CD4-positive, alpha-beta memory T cell (primary cell): ENCODE results near the gene ATXN1. TPM values are rescaled to one million over a fixed set of nuclear protein-coding genes. Genes with fewer than 3 reads are reported as not detected.

ENCODE experiments used
- CTCF ChIA-PET: fragments of 350-600 bp; sonication (Branson Sonifier 250); formaldehyde crosslinking; loops from one replicate; lab custom pipeline; 2021; ENCODE audit warnings: inconsistent platforms; ENCODE audit not compliant: partially characterized antibody; lab: Charles Lee
- POLR2A ChIA-PET: fragments of 350-600 bp; sonication (Branson Sonifier 250); formaldehyde crosslinking; loops from one replicate; lab custom pipeline; 2021; ENCODE audit not compliant: partially characterized antibody; lab: Charles Lee
- DNase-seq, 5 donors: peaks; one replicate each; pipeline versions ENCODE4 v3.0.0 to v3.0.0-alpha.2; 2020 to 2022; ENCODE audit warnings: mixed read lengths in 1 of 5
- H3K27ac ChIP-seq: one replicate; pipeline ENCODE4 v1.7.0; 2013; ENCODE audit warnings: low read depth, low read length
- H3K27me3 ChIP-seq: 2 replicates; pipeline ENCODE4 v1.7.0; 2013; ENCODE audit warnings: mild to moderate bottlenecking, low read length, moderate library complexity; ENCODE audit not compliant: insufficient read depth
- H3K36me3 ChIP-seq: 2 replicates; pipeline ENCODE4 v1.7.0; 2013; ENCODE audit warnings: mild to moderate bottlenecking, low read length, moderate library complexity; ENCODE audit not compliant: insufficient read depth
- H3K4me1 ChIP-seq: 2 replicates; pipeline ENCODE4 v1.7.0; 2013; ENCODE audit warnings: mild to moderate bottlenecking, low read length, moderate library complexity; ENCODE audit not compliant: insufficient read depth
- H3K4me3 ChIP-seq, 2 donors: one replicate each; pipeline ENCODE4 v1.7.0; 2013; ENCODE audit warnings: low read length in 2 of 2, mild to moderate bottlenecking in 1 of 2
- H3K9me3 ChIP-seq, 2 donors: one replicate each; pipeline ENCODE4 v1.7.0; 2013; ENCODE audit warnings: low read length in 2 of 2, control low read depth in 1 of 2; ENCODE audit not compliant: control insufficient read depth in 1 of 2
- H3K27ac Mint-ChIP-seq, 7 donors: one replicate each; pipeline ENCODE4 v1.8.0; 2020 to 2021; ENCODE audit warnings: mixed read lengths in 7 of 7, mild to moderate bottlenecking in 6 of 7, inconsistent platforms in 3 of 7, moderate library complexity in 3 of 7
- H3K27me3 Mint-ChIP-seq, 2 donors: one replicate each; pipeline ENCODE4 v1.8.0; 2020 to 2021; ENCODE audit warnings: mixed read lengths in 2 of 2
- H3K36me3 Mint-ChIP-seq, 2 donors: one replicate each; pipeline ENCODE4 v1.8.0; 2020 to 2021; ENCODE audit warnings: mixed read lengths in 2 of 2, inconsistent platforms in 1 of 2, mild to moderate bottlenecking in 1 of 2
- H3K4me1 Mint-ChIP-seq, 4 donors: one replicate each; pipeline ENCODE4 v1.8.0; 2020 to 2021; ENCODE audit warnings: mixed read lengths in 4 of 4, mild to moderate bottlenecking in 1 of 4
- H3K4me3 Mint-ChIP-seq, 8 donors: one replicate each; pipeline ENCODE4 v1.8.0; 2020 to 2021; ENCODE audit warnings: mixed read lengths in 8 of 8, mild to moderate bottlenecking in 7 of 8, moderate library complexity in 6 of 8, inconsistent platforms in 3 of 8
- H3K9me3 Mint-ChIP-seq, 8 donors: one replicate each; pipeline ENCODE4 v1.8.0; 2020 to 2021; ENCODE audit warnings: mixed read lengths in 8 of 8, mild to moderate bottlenecking in 5 of 8, inconsistent platforms in 3 of 8, moderate library complexity in 1 of 8
- intact Hi-C: fragments of 100-400 bp; cut with micrococcal nuclease; formaldehyde crosslinking; loops from one replicate; pipeline ENCODE4 v1.15.1; 2023
- polyA plus RNA-seq, 2 donors: library from polyadenylated mRNA; unstranded; fragments of 300-500 nt; fragmentation: Illumina TruSeq; gene quantifications; one replicate each; pipeline ENCODE4 v1.2.3, GENCODE V29; 2021
- total RNA-seq, 2 experiments: library from RNA; stranded (reverse); gene quantifications; one replicate each; pipeline ENCODE4 v1.2.3, GENCODE V29; 2021

ATXN1 gene
- total and polyA plus RNA-seq, 4 experiments from 2014 or later = 10.5 to 97.4 (median 56.9) TPM

DNA sequence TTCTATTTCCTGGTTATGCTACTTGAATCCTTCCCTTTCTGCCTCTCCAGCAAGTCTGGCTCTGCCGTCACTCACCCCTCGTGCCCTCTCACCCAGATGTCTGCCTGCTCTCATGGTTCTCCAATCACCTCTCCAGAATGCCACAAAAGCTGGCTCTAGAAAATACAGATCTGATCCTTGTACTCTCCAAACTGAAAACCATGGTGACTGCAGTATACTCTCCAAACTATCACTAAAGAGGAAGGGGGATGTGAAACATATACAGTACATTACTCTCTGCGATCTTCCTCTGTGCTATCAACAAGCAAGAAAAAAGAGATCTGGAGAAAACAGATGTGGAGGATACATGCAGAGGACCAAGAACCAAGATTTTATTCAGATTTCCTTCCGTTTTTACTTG lies 91.1 kb downstream of the ATXN1 start:
- H3K36me3 Mint-ChIP-seq = peaks cover 16 to 20% of the 10 kb centered on the region in 2 donors
- H3K27ac ChIP-seq = peak overlapping the region; percentile 35

DNA sequence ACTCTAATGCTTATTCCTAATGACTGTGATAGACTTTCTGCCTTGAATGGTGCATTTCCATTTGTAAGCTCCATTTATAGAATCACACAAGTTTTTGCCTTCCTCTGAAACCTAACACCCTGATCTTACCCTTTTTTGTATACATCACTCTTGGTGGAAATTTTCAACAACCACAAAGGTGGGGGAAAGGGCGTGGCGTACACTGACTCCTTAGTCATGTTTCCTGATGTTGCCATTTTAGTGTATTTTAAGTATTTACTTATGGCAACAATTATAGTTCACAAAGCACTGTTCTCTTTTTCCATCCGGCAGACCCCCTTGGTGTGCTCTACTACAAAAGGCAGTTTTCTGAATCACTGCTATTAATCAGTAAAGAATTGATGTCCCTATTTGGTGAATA lies 92.0 kb downstream of the ATXN1 start:
- no peak overlapping the region for H3K4me3 ChIP-seq
- Mint-ChIP-seq H3K27me3 (no peaks in the 10 kb centered on the region), H3K4me1 (peaks cover 47 to 62% (median 53%) of the 10 kb centered on the region in 4 donors), H3K36me3 (peaks cover 18 to 24% of the 10 kb centered on the region in 2 donors), H3K9me3 (peaks cover 0 to 2% (median 0%) of the 10 kb centered on the region in 8 donors), H3K27ac (peak overlapping the region; percentile 55 to 92 (median 74)), H3K4me3 (peak overlapping the region in 7 of 8 donors; percentile 17 to 80 (median 56))
- no peaks in the 10 kb centered on the region for H3K9me3 ChIP-seq
- H3K27me3 ChIP-seq = no peaks in the 10 kb centered on the region
- peaks cover 53% of the 10 kb centered on the region for H3K4me1 ChIP-seq
- POLR2A ChIA-PET = interaction anchor here (0.9 to 7.9 kb wide), 9 partner anchors 11 to 92 kb away, joined by 3 to 65 read pairs (median 5); partner anchors contain the start of gene ATXN1
- H3K36me3 ChIP-seq = no peaks in the 10 kb centered on the region
- DNase-seq = peak; percentile 56 to 90 (median 59)
- CTCF ChIA-PET = interaction anchor here (0.9 to 3.2 kb wide), 3 partner anchors 10 to 29 kb away, joined by 3 to 12 read pairs (median 3); no protein-coding TSS in a partner anchor
- intact Hi-C loops = loop anchor here (1.0 to 2.0 kb wide), 4 partner anchors 10 to 32 kb away; no protein-coding TSS in a partner anchor
- peak overlapping the region; percentile 40 for H3K27ac ChIP-seq

More for the DNA sequence above, 91.1 kb downstream of the ATXN1 start:
- peaks cover 50 to 69% (median 55%) of the 10 kb centered on the region in 4 donors for H3K4me1 Mint-ChIP-seq
- no peak for DNase-seq
- Histone ChIP-seq H3K27me3 (no peaks in the 10 kb centered on the region), H3K36me3 (no peaks in the 10 kb centered on the region), H3K4me1 (peaks cover 61% of the 10 kb centered on the region), H3K9me3 (no peaks in the 10 kb centered on the region), H3K4me3 (no peak overlapping the region)
- intact Hi-C loops = no loop called here
- POLR2A ChIA-PET = interaction anchor here (0.6 to 7.9 kb wide), 4 partner anchors 11 to 27 kb away, joined by 3 to 65 read pairs (median 6); no protein-coding TSS in a partner anchor
- CTCF ChIA-PET = no interaction called here
- H3K27ac Mint-ChIP-seq = peak overlapping the region; percentile 74 to 96 (median 92)
- H3K9me3 Mint-ChIP-seq = peaks cover 0 to 2% (median 0%) of the 10 kb centered on the region in 8 donors
- H3K27me3 Mint-ChIP-seq = no peaks in the 10 kb centered on the region
- H3K4me3 Mint-ChIP-seq = peak overlapping the region; percentile 21 to 91 (median 76)

DNA sequence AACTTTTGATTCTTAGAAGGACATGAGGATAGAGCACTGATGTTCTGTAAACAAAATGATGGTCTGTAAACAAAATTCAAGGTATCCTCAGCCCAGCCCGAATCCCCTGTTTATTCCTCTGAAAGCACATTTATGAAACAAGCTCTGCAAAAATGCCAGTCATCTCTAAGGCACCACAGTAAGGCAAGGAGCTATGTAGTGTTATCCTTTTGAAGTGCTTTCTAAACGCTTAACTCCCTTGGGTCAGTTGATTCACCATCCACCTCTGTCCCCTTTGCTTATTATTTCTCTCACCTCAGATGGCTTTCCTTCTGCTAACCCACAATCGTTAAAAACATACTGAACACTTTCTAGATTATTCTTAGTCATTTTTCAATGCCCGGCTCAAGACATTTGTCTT lies 93.8 kb downstream of the ATXN1 start:
- H3K4me1 Mint-ChIP-seq = peaks cover 42 to 54% (median 51%) of the 10 kb centered on the region in 4 donors
- peaks cover 51% of the 10 kb centered on the region for H3K4me1 ChIP-seq
- H3K27ac Mint-ChIP-seq = peak overlapping the region in 5 of 7 donors; percentile 16 to 72 (median 28)
- no peaks in the 10 kb centered on the region for H3K27me3 ChIP-seq
- intact Hi-C loops = no loop called here
- H3K27ac ChIP-seq = no peak overlapping the region
- H3K36me3 Mint-ChIP-seq = peaks cover 18 to 25% of the 10 kb centered on the region in 2 donors
- no peaks in the 10 kb centered on the region for H3K9me3 ChIP-seq
- peaks cover 0 to 2% (median 0%) of the 10 kb centered on the region in 8 donors for H3K9me3 Mint-ChIP-seq
- H3K27me3 Mint-ChIP-seq = no peaks in the 10 kb centered on the region
- no peak for DNase-seq
- no peaks in the 10 kb centered on the region for H3K36me3 ChIP-seq
- ChIA-PET POLR2A (interaction anchor here (0.7 to 7.9 kb wide), 5 partner anchors 9 to 30 kb away, joined by 3 to 65 read pairs (median 7); no protein-coding TSS in a partner anchor), CTCF (interaction anchor here (1.6 to 3.2 kb wide), 2 partner anchors 9 to 154 kb away, joined by 4 to 12 read pairs; no protein-coding TSS in a partner anchor)
- H3K4me3 ChIP-seq = no peak overlapping the region
- H3K4me3 Mint-ChIP-seq = peak overlapping the region in 1 of 8 donors; percentile 8

DNA sequence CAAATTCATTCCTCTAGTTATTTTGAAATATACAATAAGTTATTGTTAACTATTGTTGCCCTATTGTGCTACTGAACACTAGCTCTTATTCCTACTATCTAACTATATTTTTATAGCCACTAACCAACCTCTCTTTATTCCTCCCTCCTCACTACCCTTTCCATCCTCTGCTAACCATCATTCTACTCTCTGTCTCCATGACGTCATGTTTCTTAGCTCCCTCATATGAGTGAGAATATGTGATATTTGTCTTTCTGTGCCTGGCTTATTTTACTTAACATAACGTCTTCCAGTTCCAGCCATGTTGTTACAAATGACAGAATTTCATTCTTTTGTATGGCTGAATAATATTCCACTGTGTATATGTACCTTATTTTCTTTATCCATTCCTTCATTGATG lies 95.3 kb downstream of the ATXN1 start:
- Histone ChIP-seq H3K9me3 (no peaks in the 10 kb centered on the region), H3K27ac (no peak overlapping the region), H3K4me1 (peaks cover 36% of the 10 kb centered on the region), H3K27me3 (no peaks in the 10 kb centered on the region), H3K4me3 (no peak overlapping the region), H3K36me3 (no peaks in the 10 kb centered on the region)
- Mint-ChIP-seq H3K4me3 (no peak overlapping the region), H3K27me3 (no peaks in the 10 kb centered on the region), H3K27ac (peak overlapping the region in 4 of 7 donors; percentile 1 to 62 (median 24)), H3K9me3 (peaks cover 0 to 8% (median 5%) of the 10 kb centered on the region in 8 donors), H3K4me1 (peaks cover 32 to 45% (median 39%) of the 10 kb centered on the region in 4 donors), H3K36me3 (peaks cover 18 to 35% of the 10 kb centered on the region in 2 donors)
- intact Hi-C loops = no loop called here
- ChIA-PET POLR2A (interaction anchor here (1.6 to 7.9 kb wide), 2 partner anchors 8 to 32 kb away, joined by 6 to 65 read pairs; no protein-coding TSS in a partner anchor), CTCF (no interaction called here)
- no peak for DNase-seq

DNA sequence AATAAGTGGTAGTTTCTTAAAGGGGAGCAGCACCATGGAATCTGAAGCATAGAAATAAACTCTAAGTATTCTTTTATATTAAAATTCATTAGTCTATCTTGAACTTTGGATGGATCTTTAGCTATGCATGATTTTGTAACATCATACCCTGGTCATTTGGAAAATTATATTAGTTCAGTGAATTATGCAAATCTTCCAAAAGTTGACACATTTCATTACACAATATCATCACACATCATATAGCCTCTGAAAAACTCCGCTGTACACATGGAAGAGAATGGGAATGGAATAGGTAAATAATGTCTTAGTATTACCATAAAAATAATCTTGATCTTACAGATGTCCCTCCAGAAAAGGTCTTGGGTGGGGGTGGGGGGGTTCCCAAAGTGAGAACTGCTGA lies 96.1 kb downstream of the ATXN1 start:
- POLR2A ChIA-PET = interaction anchor here (1.4 to 7.9 kb wide), 2 partner anchors 15 to 32 kb away, joined by 3 to 65 read pairs; no protein-coding TSS in a partner anchor

DNA sequence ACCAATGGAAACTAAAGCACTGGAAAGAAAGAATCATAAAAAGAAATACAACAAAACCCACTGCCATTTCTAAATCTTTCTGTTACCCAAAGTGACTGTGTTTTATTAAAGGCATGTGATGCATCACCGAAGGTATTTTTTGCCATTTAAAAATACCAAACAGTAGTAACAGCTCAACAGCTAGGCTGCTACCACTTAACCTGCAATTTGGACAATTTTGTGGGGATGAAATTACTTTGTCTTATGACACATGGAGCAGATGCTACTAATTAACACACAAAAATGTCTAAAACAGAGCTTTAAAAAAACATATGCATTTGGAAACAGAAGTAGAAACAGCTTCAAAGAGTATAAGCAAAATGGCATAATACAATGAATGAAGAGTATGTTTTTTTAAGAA lies 97.4 kb downstream of the ATXN1 start:
- H3K27ac Mint-ChIP-seq = peak overlapping the region in 1 of 7 donors; percentile 25
- Histone ChIP-seq H3K9me3 (no peaks in the 10 kb centered on the region), H3K4me1 (peaks cover 31% of the 10 kb centered on the region), H3K4me3 (no peak overlapping the region), H3K36me3 (no peaks in the 10 kb centered on the region), H3K27ac (no peak overlapping the region), H3K27me3 (no peaks in the 10 kb centered on the region)
- H3K4me1 Mint-ChIP-seq = peaks cover 26 to 39% (median 35%) of the 10 kb centered on the region in 4 donors
- ChIA-PET CTCF (interaction anchor here (0.7 kb wide), 1 partner anchor 12 kb away, joined by 3 read pairs; no protein-coding TSS in a partner anchor), POLR2A (interaction anchor here (1.1 to 1.4 kb wide), 3 partner anchors 9 to 98 kb away, joined by 3 to 4 read pairs (median 3); no protein-coding TSS in a partner anchor)
- H3K36me3 Mint-ChIP-seq = peaks cover 14 to 35% of the 10 kb centered on the region in 2 donors
- H3K27me3 Mint-ChIP-seq = no peaks in the 10 kb centered on the region
- H3K4me3 Mint-ChIP-seq = no peak overlapping the region
- peaks cover 0 to 8% (median 5%) of the 10 kb centered on the region in 8 donors for H3K9me3 Mint-ChIP-seq
- DNase-seq = no peak
- intact Hi-C loops = no loop called here

More for the DNA sequence above, 96.1 kb downstream of the ATXN1 start:
- Histone ChIP-seq H3K4me1 (peaks cover 31% of the 10 kb centered on the region), H3K27ac (no peak overlapping the region), H3K4me3 (no peak overlapping the region), H3K36me3 (no peaks in the 10 kb centered on the region), H3K27me3 (no peaks in the 10 kb centered on the region), H3K9me3 (no peaks in the 10 kb centered on the region)
- Mint-ChIP-seq H3K27me3 (no peaks in the 10 kb centered on the region), H3K36me3 (peaks cover 18 to 35% of the 10 kb centered on the region in 2 donors), H3K4me3 (no peak overlapping the region), H3K4me1 (peaks cover 26 to 39% (median 34%) of the 10 kb centered on the region in 4 donors), H3K27ac (peak overlapping the region in 1 of 7 donors; percentile 90), H3K9me3 (peaks cover 0 to 8% (median 5%) of the 10 kb centered on the region in 8 donors)
- DNase-seq = no peak
- CTCF ChIA-PET = no interaction called here
- intact Hi-C loops = no loop called here

DNA sequence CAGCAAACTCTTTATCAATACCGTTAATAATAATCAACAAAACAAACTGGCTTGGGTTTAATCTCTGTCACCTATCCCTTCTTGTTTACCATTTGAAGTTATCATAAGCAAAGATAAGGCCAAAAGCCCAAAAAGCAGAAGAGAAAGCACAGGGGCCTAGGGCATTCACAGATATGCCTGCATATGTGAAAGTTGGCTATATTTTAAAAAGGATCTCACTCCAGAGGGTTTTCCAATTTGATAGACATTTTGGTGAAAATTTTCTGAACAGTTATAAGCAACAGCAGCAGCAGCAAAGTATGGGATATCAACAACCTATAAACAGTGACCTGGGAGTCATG lies 101.1 kb downstream of the ATXN1 start:
- peaks cover 0 to 8% (median 5%) of the 10 kb centered on the region in 8 donors for H3K9me3 Mint-ChIP-seq
- Histone ChIP-seq H3K4me3 (no peak overlapping the region), H3K36me3 (no peaks in the 10 kb centered on the region), H3K27me3 (no peaks in the 10 kb centered on the region), H3K27ac (peak overlapping the region; percentile 44), H3K4me1 (peaks cover 52% of the 10 kb centered on the region), H3K9me3 (no peaks in the 10 kb centered on the region)
- H3K4me1 Mint-ChIP-seq = peaks cover 42 to 55% (median 45%) of the 10 kb centered on the region in 4 donors
- intact Hi-C loops = no loop called here
- no peak for DNase-seq
- H3K27me3 Mint-ChIP-seq = no peaks in the 10 kb centered on the region
- peak overlapping the region in 7 of 8 donors; percentile 29 to 85 (median 71) for H3K4me3 Mint-ChIP-seq
- H3K27ac Mint-ChIP-seq = peak overlapping the region; percentile 77 to 95 (median 92)
- POLR2A ChIA-PET = interaction anchor here (0.7 to 5.5 kb wide), 5 partner anchors 8 to 66 kb away, joined by 3 to 52 read pairs (median 4); no protein-coding TSS in a partner anchor
- peaks cover 12 to 20% of the 10 kb centered on the region in 2 donors for H3K36me3 Mint-ChIP-seq
- CTCF ChIA-PET = interaction anchor here (1.0 kb wide), 1 partner anchor 90 kb away, joined by 3 read pairs; no protein-coding TSS in a partner anchor
